HL-60/S4 treated with retinoic acid at 250 ng/mL for 4 days and 3 days (cell line): ENCODE measurements around the gene EDAR.

Experiments used
- in situ Hi-C: fragments of 300-500 bp; cut with MboI; formaldehyde crosslinking; loops from 2 replicates; pipeline ENCODE4 v1.7.0; 2022; ENCODE audit warnings: low sequenced_read_pairs

EDAR gene

DNA sequence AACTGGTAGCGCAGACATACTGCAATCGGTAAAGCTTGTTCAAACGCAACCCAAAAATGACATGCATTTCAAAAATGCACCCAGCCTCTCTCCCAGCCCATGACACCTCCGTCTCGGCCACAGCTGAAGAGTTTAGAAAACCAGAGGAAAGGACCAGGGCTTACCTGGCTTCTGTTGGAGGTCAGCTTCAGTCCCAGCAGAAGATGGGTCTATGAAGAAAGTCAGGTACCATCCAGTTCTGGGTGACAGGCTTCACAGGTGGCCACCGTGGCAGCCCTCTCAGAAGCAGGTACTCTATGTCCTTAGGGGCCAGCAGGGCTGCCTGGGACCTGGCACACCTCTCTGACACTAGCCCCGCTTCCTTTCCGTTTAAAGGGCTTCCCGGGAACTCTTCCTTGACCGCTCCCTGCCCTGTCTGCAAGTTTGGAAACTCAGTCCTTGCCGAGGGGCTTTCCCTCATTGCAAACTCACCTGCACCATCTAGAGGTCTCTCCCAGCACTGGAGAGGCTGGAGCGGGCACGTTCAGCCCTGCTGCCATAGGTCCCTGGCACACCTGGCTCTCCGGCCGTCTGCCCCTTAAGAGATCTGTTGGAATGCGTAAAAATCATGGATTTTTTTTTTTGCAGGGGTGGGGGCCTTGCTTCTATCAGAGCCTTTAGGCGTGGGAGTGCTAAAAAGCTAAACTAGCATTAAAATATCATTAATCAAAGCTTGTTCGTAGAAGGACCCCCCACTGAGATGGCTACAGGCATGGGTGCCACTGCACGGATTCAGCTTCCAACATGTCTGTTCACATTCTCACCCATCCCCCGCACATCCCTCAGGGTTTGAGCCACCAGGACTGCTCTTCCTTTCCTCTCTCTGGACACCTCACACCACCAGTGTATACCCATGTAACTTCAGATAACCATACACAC is at the start of gene EDAR:
TSS of gene EDAR (minus strand) at position 425 of the 918 bp plus-strand sequence. CDS start 58,206 bp downstream, outside the sequence.
- in situ Hi-C loops = no loop called here

DNA sequence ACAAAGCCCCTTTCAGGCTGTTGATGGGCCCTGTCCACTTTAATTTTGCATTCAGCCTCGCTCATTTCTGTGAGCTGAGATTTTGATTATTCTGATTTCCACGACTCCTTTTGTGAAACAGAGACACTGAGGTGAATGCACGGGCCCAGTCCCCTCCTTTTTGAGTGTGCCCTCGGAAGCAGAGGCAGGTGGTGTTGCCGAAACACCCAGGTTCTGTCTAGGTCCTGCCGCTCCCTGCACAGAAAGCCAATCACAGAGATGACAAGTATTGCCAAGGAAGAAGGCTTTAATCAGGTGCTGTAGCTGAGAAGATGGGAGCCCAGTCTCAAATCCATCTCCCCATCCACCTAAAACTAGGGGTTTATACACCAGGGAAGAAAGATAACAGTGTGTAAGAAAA is 44.2 kb upstream of the EDAR start:
- in situ Hi-C loops = no loop called here

DNA sequence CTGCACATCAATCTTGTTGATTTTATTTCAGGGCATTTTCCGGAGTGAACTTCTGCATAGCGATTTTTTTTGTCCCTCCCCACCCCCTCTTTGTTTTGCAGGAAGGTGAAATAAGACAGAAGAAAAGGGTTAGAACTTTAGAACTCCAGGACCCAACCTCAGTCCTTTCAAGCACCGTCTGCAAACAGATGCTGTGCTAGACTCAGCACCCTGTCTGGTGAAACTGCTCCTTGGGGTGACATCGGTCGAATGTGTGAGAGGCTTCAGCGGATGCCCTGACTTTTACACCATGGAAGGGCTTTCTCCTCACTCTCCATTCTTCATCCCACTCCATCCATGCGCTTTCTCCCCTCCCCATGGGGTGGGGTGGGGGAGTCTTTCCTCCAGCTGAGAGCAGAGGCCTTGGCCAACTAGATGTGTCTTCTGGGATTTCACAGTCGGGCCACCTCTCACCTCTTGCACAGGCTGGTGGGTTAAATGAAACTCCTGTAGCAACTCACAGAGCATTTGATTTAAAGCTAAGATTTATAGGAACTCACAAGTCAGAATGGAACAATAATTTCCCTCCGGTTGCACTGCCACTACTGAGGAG is 43.3 kb upstream of the EDAR start:
- in situ Hi-C loops = no loop called here

DNA sequence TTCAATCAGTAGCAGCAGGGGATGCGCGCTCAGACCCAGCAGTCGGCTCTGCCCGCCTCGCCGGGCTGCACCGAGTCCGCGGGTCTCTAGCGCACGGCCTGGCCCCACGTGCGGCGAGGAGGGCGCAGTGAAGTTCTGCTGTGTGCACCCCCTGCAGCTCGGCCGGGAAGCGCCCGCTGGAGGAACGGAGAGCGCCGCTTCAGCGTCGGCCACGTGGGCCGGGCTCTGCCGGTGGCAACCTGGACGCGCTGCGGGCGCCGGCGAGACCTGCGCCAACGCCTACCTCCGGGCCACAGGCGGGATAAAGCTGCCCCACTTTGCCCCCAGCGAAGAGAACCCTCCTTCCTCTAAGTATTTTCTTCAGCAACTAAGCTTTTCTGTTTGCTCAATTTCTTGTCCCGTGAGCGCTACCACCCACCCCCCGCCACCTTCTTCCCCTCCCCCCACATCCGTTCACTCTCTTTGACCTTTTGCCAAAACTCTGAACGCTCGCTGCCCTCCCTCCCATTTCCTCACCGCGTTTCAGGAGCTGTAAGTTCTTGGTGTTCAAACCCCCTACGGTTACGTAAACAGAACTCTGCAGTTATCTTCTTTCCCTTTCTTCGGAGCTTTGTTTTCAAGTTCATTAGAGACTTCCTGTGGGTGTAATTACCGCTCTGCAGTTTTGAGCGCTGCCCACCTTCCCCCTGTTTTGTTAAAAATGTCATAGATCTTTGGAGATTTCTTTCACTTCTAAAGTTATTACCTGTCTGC is 42.6 kb upstream of the EDAR start:
- in situ Hi-C loops = no loop called here

DNA sequence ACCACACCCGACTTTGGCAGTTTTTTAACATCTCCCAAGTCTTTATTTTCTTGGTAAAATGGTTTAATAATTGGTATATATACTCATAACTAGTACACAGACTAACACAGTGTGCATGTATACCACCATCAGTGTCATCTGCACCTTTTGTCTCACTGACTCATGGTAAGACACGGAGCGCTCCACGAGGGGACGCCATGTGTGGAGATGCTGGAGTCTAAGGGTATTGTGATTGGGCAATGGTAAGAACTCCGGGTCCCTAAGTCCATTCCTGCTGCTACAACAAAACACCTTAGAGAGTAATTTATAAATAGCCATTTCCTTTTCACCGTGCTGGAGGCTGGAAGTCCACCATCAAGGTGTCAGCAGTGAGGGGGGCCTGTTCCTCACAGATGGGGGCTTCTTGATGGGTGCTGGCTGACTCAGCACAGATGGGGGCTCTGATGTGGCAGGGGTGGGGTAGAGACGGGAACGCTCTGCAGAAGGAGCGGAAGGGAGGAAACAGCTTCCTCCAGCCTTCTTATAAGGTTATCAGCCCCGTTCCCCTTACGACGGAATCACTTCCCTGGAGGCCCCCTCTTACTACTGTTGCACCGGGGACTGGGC is 42.0 kb upstream of the EDAR start:
- in situ Hi-C loops = no loop called here

DNA sequence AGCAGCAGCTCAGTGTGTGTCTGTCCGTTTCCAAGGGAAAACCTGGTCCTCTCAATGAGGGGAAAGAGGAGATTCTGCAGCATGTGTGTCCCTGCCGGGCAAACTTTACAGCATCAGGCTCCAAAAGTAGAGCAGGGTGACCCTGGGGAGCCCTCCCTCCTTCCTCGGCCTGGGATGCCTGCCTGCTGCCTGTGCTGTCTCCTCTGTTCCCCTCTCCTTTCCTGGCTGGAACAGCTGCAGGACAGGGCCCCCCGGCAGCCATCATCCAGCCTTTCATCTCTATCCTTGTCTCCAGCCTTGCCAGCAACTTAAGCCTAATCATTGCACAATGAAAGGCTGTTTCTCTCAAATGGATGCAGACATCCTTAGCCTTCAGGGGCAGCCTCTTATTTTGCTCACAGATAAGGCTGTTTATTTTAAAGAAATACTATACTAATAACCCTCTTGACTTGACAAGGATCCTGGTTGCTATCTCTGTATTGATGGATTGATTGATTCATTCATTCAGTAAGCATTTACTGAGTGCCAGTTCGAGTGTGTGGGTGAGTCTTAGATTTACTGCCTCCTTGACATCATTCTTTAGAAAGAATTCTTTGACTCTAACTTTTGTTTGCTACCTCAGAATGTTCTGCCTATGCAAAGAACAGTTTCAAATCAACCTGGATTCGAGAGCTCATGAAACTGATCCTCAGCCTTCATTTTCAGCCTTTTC is 40.6 kb upstream of the EDAR start:
- in situ Hi-C loops = no loop called here

DNA sequence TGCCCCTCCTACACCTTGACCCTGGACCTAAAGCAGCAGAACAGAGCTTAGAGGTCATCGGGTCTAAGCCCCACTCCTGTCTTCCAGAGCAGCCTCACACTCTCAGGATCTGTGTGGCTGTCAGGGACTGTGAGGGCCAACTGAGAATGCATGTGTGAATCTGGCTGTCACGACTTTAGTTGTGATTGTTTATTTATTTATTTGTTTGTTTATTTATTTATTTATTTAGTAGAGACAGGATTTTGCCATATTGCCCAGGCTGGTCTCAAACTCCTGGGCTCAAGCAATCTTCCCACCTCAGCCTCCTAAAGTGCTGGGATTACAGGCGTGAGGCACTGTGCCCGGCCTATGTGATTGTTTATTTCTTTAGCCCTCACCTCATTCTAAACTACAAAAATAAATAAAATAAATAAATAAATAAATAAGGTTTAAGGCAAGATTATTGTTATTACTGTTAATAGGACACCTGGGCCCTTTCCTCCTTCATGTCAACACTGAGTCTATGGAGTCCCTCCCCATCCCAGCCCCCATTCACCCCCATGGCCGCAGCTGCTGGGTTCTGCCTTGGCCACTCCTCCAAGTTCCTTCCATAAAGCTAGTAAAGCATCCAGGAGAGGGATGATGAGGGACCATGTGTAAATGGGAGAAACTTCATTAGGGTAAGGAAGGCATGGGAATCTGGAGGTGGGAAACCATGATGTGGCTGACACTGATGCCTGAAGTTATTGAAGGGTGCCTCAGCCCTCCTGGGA is 39.9 kb upstream of the EDAR start:
- in situ Hi-C loops = no loop called here

DNA sequence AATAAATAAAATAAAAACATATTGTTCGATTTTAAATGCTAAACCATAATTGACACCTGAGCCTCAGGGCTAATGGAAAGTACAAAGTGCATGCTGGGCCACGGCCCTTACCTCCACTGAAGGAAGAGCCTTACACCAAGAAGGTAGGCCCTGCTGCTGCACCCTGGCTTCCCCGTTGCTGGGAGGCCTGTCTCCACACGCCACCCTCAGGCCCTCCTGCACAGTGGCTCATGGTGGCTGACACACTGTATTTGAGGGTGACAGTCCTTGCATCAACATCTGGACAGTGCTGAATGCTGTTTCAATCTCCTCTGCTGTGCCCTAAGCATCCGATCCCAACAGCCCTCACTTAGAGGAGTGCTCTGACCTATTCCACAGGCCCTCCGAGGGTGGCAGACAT is 39.3 kb upstream of the EDAR start:
- in situ Hi-C loops = no loop called here

DNA sequence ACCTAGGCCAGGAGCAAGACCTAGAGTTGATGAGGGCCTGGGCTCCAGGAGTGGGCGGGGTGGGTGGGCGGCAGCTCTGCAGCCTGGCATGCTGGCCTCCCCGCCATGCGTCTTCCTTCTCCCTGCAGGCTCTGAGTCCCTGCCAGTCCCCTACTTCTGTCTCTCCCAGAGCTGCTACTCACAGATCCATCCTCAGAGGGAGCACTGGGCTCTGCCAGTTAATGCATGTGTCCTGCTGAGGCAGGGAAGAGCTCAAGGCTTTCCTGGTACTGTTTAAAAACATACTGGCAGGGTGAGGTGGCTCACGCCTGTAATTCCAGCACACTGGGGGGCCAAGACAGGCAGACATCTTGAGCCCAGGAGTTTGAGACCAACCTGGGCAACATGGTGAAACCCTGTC is 38.7 kb upstream of the EDAR start:
- in situ Hi-C loops = no loop called here

DNA sequence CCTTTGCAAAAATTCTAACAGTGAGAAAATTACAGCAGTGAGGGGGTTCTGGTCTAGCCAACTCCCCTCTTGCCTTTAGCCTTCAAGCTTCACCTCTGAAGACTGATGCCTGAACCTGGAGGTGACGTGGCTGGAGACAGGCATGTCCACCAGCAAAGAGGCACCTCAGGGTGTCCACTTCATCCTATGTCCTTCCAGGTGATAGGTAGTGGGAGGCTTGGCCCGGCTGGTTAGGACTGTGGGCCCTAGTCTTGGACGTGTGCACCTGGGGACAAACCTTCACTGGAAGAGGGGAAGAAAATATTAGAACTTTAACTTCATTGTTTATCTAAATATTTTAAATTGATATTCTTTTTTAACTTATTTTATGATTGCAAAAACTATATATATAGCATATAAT is 35.5 kb upstream of the EDAR start:
- in situ Hi-C loops = no loop called here

DNA sequence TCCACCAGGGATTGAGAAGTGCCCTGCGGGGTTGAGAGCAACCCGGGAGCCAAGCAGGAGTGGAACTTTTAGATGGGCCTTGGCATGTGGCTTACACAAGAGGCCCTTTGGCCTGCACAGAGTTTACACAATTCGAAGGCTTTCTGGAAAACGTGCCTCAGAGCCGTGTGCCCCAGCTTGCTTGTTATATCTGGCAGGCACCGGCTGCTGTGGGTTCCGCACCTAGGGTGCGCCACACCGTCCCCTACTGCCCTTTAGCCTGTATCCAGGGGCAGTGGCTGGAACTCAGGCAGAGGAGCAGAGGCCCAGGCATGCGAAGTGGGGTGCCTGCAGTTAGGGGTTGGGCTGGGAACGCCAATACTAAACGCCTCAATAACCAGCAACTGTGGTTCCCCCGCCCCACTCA is 32.9 kb upstream of the EDAR start:
- in situ Hi-C loops = no loop called here

DNA sequence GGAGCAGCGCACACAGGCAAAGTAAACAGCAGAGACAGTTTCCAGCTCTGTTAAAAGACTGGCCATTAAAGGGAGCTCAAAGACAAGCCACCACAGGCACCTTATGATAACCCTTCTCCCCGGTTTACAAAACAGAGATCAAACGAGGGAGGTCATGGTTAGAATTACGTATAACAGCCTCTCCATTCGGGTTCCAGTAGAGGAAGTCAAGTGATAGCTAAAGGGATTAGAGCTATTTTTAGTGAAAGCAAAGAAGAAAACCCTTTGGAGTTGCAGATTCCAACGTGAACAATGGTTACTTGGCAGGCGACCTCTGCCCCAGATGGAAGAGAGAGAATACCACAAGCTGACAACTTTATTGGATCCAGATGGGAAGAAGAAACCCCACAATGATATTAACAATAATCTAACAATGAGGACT is 31.2 kb upstream of the EDAR start:
- in situ Hi-C loops = no loop called here

DNA sequence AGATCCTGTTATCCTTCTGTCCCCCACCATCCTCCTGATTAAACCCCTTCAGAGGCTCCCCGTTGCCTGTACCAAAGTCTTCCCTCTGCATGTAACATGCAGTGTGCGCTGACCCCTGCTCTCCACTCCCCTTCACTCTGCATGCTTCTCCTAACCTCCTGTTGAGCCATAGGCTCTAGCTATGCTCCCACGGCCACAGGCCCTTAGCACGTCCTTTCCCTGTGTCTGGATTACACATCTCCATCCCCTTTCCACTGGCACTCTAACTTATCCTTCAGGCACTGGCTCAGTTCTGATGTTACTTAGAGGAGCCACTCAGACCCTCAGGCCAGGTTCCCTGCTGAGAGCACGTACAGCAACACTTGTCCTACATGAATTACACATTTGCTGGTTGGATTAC is 29.4 kb upstream of the EDAR start:
- in situ Hi-C loops = no loop called here

DNA sequence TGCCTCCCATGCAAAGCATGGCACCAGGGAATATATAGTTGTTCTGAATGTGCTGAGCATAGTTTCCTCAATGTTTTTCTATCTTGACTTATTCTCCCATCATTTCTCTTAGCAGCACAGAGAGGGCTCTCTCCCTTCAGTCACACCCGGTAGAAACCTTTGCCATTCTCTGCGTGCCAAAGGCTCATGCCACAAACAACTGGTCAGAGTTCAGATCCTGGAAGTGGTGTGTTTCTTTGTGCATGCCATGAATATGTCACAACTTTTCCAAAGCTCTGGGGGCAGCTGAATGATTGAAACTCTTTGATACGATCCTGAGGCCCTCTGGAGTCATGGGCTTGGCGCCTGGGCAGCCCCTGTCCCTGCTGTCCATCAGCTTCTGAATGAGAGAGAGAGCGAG is 28.0 kb upstream of the EDAR start:
- in situ Hi-C loops = no loop called here

DNA sequence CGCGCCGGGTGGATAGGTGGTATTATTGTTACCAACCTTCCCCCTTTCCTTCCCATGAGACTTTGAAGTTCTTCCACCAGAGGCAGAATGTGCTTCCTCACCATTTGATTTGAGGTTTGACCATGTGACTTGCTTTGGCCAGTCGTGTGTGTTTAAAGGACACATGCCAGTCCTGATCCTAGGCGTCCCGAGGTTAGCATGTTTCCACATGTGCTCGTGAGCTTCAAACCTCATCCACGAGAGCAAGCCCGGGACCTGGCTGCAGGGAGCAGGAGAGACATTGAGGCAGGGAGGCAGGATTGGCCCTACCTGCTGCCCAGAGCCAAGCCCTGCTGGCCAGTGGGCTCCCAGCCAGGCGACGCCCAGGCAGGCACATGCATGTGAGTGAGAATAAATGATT is 27.4 kb upstream of the EDAR start:
- in situ Hi-C loops = no loop called here

DNA sequence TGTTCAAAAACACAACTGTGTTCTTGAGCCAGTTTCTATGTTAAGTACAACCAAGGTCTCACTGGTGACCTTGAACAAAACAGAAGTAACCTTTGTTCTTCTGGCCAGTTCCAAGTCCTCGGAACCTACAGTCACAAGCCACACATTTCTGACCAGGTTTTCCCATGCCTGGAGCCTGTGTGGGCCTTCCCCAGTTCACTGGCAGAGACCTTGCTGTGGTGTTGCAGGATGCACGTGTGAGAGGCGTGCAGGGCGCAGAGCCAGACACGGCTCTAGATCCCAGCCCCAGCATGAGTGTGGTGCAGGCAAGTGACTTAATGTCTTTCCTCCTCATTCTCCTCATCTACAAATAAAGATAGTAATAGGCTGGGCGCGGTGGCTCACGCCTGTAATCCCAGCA is 25.5 kb upstream of the EDAR start:
- in situ Hi-C loops = no loop called here

DNA sequence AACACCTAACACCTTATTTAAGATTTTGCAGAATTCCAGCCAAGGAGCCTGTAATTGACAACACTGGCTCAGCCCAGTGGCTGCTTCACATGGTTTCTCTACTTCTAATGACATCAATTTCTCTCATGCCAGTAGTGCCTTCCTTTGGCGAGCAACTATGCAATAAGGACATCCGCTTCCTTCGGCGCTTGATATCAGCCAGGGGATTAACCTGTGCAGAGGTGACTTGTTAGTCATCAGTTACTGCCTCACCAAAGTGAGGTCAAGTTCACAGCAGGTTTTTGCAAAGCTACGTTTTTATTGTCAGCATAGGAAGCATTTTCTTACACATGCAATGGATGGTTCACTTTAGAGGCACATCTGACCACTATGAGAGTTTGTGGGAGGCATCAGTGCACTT is 24.0 kb upstream of the EDAR start:
- in situ Hi-C loops = no loop called here

DNA sequence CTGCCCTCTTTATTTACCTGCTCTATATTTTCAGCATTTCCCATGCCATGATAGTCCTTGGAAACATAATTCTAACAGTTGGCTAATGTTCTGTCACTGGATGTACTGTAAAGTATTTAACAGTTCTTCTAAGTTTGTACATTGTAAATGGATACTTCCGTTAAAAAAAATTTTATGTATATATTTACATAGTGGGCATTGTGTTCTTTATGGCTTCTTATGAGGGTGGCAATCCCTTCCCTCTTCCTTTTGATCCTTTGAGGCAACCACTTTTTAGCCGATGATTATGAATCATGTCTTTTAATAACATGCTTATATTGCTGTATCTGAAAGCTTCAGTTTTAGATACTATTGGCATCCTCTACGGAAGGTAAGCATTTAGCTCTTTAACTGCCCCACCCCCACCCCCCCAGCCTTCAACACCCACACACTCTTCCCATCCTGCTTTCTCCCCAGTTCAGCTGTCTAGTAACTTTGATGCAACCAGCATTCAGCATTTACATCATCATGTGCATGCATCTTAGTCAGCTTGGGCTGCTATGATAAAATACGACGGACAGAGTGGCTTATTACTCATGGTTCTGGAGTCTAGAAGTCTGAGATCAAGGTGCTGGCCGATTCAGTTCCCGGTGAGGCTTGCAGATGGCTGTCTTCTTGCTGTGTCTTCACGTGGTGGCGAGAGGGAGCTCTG is 21.0 kb upstream of the EDAR start:
- in situ Hi-C loops = no loop called here

DNA sequence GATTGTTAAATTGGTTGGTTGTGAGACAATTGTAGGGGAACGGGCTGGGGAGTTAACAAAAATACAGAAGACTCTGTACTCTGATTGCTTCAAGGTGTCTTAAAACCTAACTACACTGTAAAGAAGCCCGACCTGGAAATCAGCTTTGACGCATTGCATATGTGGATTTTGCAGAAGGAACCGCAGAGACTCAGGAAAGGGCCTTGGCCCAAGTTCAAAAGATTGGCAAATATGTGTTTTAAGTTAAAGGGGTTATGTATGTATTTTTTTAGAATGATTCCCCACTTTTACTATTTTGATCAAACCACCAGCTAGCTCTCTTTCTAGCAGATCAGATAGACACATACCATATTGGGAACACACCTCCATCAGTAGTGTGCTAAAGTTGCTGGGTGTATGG is 18.0 kb upstream of the EDAR start:
- in situ Hi-C loops = no loop called here
